ENCODE data around the gene EBF3. TPM values are rescaled to one million over a fixed set of nuclear protein-coding genes. Genes with fewer than 3 reads are reported as not detected.

EBF3 gene
- total RNA-seq, 1 experiment from 2014 or later, result 0.64 TPM

- no peak for TF ChIP-seq CTCF (IDR thresholded peaks at IDR 0.05)
- TF ChIP-seq POLR2AphosphoS5 (IDR thresholded peaks at IDR 0.05; ENCODE audit: low read depth, low read length), result no peak
- TF ChIP-seq TCF7L2 (IDR thresholded peaks at IDR 0.05; ENCODE audit: low read depth, low read length), result no peak
- no peak for TF ChIP-seq REST (IDR thresholded peaks at IDR 0.05; ENCODE audit: insufficient read depth in 1 of 2, low read depth in 2 of 2, low read length in 1 of 2)
- CTCF ChIA-PET, result interaction anchor here (0.8 kb wide), 1 partner anchor 27 kb away, joined by 3 read pairs; no protein-coding TSS in a partner anchor
Observed at GRCh38 chr10:129809431-129809830, 154.6 kb downstream of the EBF3 start.

DNA sequence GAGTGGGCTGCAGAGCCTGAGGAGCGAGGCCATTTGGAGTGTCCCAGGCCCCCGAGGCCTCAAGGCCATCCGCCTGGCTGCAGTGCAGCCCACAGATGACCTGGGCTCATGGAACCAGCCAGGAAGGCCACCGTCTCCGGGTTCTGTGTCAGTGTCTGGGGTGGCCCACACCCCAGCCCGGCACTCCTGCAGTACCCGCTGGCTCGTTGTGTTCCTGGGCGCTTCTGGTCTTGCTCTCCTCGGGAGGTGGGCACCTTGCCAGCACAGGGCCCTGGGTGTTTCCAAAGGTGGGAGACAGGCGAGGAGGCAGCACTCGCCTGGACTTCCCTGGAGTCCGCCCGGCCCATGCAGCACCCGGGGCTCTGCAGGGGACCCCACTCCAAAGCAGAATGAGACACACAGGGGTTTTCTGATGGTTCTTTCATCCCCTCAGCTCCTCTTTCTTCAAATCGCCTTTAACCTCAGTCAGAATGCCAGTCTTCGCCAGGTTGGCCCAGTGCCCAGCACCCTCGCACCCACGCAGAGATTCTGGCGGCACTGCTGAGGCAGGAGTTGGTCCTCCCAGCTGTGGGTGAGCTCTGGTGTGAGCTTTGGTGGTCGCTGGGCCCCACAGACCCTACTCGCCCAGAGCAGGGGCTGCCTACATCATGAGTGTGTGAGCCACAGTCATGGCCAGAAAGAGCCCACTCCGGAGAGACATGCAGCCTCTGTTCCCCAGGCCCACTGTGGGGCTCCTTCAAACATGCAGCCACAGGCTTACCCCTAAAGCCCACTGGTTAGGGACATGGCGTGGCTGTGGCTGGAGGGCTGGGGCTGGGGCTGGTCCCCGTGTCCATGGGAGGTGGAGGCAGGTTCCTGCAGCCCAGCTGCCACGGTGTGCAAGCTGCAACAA, 155.7 kb downstream of the EBF3 start:
- ChIA-PET CTCF (no interaction called here), POLR2A (no interaction called here)
- H3K4me1 ChIP-seq (ENCODE audit: control insufficient read depth, insufficient read depth, low read length), result no peaks in the 10 kb centered on the region

More at GRCh38 chr10:129809431-129809830, 154.6 kb downstream of the EBF3 start:
- no peaks in the 10 kb centered on the region for H3K4me1 ChIP-seq (ENCODE audit: control insufficient read depth, insufficient read depth, low read length)
- H3K27me3 ChIP-seq (ENCODE audit: control insufficient read depth, insufficient read depth, low read length), result peaks cover 6% of the 10 kb centered on the region; the same call in 1 of the 2 replicates
- in situ Hi-C loops (cut with HindIII; ENCODE audit: low pct_unique_long_range_greater_than_20kb, low sequenced_read_pairs) (no loop called here), intact Hi-C loops (cut with micrococcal nuclease; ENCODE audit: unreplicated experiment) (no loop called here)
- no peaks in the 10 kb centered on the region for H3K36me3 ChIP-seq (ENCODE audit: control insufficient read depth, insufficient read depth, low read length)
- DNase-seq (ENCODE audit: low read depth, low spot score) (no peak), ATAC-seq (no peak)
- no peak overlapping the region for H3K4me3 ChIP-seq (ENCODE audit: low read depth in 2 of 2, low read length in 2 of 2)
- H3K9me3 ChIP-seq (ENCODE audit: control insufficient read depth, insufficient read depth, low read depth, low read length), result no peaks in the 10 kb centered on the region
- POLR2A ChIA-PET, result no interaction called here
- H3K27ac ChIP-seq (ENCODE audit: low read length), result no peak overlapping the region
- no TSS peak for BruUV-seq (replicated peaks)

GRCh38 chr10:129807211-129807610, 156.9 kb downstream of the EBF3 start:
- BruUV-seq (replicated peaks), result no TSS peak
- POLR2A ChIA-PET, result no interaction called here

More for the DNA sequence above, 155.7 kb downstream of the EBF3 start:
- intact Hi-C loops (cut with micrococcal nuclease; ENCODE audit: unreplicated experiment) (no loop called here), in situ Hi-C loops (cut with HindIII; ENCODE audit: low pct_unique_long_range_greater_than_20kb, low sequenced_read_pairs) (no loop called here)
- no peak for TF ChIP-seq SIN3A (IDR thresholded peaks at IDR 0.05; ENCODE audit: borderline replicate concordance, insufficient read depth, low read depth, low read length)
- Histone ChIP-seq H3K27ac (ENCODE audit: low read length) (no peak overlapping the region), H3K4me3 (ENCODE audit: low read depth in 2 of 2, low read length in 2 of 2) (no peak overlapping the region), H3K27me3 (ENCODE audit: control insufficient read depth, insufficient read depth, low read length) (peaks cover 6% of the 10 kb centered on the region; the same call in 1 of the 2 replicates), H3K9me3 (ENCODE audit: control insufficient read depth, insufficient read depth, low read depth, low read length) (no peaks in the 10 kb centered on the region; the same call in 1 of the 2 replicates), H3K36me3 (ENCODE audit: control insufficient read depth, insufficient read depth, low read length) (no peaks in the 10 kb centered on the region)
- no peak for ATAC-seq
- BruUV-seq (replicated peaks), result no TSS peak
- no peak for DNase-seq (ENCODE audit: low read depth, low spot score)

More at GRCh38 chr10:129807211-129807610, 156.9 kb downstream of the EBF3 start:
- DNase-seq (ENCODE audit: low read depth, low spot score), result no peak
- no peaks in the 10 kb centered on the region for H3K4me1 ChIP-seq (ENCODE audit: control insufficient read depth, insufficient read depth, low read length)
- no peak for ATAC-seq
- no peak overlapping the region for H3K4me3 ChIP-seq (ENCODE audit: low read depth in 2 of 2, low read length in 2 of 2)
- H3K27ac ChIP-seq (ENCODE audit: low read length), result no peak overlapping the region
- H3K27me3 ChIP-seq (ENCODE audit: control insufficient read depth, insufficient read depth, low read length), result peaks cover 2% of the 10 kb centered on the region; the same call in 1 of the 2 replicates
- H3K36me3 ChIP-seq (ENCODE audit: control insufficient read depth, insufficient read depth, low read length), result no peaks in the 10 kb centered on the region
- intact Hi-C loops (cut with micrococcal nuclease; ENCODE audit: unreplicated experiment), result no loop called here
- in situ Hi-C loops (cut with HindIII; ENCODE audit: low pct_unique_long_range_greater_than_20kb, low sequenced_read_pairs), result no loop called here
- TF ChIP-seq CTCF (IDR thresholded peaks at IDR 0.05), result no peak
- CTCF ChIA-PET, result no interaction called here
- no peaks in the 10 kb centered on the region; the same call in 1 of the 2 replicates for H3K9me3 ChIP-seq (ENCODE audit: control insufficient read depth, insufficient read depth, low read depth, low read length)
